Iris pigment epithelial cell (primary cell): ENCODE results near the gene RAB5B.

Experiments used
- DNase-seq: peaks from one replicate; pipeline ENCODE4 v3.0.0-alpha.2; 2011; ENCODE audit warnings: low read depth

The RAB5B gene, protein sequence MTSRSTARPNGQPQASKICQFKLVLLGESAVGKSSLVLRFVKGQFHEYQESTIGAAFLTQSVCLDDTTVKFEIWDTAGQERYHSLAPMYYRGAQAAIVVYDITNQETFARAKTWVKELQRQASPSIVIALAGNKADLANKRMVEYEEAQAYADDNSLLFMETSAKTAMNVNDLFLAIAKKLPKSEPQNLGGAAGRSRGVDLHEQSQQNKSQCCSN

DNA sequence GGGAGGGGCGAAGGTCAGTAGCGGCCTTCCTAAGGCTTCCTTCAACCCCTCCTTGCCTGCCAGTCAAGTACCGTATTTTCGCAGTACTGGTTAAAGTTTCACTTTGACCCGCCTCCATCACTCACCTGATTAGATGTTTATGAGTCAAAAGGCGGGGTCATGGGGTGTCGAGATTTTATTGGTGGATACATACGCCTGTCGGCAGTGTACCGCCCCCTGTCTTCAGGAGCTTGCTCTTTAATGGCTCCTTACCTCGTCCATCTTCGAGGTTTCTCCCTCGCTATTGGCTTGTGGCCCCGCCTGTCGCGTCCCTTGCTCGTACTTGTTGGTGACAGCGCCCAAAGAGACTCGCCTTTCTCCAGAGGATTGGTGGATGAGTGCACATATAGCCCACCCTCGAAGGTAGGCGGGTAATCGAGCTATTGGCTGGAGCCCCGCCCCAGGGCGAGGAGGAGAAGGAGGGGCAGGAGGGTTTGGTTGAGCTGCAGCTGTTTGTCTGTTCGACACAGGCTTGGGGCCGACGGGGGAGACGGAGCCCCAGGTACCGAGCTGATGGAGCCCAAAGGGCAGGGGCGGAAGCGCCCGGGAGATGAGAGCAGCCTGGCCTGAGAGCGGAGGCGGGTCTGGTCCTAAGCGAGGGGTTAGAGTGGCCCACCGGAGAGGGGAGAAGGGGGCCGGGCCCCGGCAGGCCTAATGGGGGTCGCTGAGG is at the start of gene RAB5B:
TSS of gene RAB5B (plus strand) at position 480 of the 709 bp plus-strand sequence. CDS start 12,883 bp downstream, outside the sequence.
- DNase-seq = peak; percentile 100

DNA sequence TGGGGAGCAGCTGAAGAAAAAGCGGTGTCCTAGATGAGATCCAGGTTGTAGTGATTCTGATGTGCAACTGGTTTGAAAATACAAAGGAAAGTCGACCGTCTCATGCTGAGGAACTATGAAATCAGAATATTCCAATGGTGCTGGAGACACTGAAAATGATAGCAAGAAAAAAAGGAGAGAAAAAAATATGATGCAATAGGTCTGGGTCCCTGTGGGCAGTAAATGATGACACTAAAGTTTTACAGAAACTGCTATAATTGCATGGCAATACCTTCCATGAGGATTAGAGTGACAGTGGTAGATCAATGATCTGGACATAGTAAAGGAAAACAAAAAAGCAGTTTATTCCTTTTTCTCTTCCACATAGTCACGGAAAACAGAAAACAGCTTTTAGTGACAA is 48.5 kb upstream of the RAB5B start:
- DNase-seq = no peak

- DNase-seq = no peak
Observed at GRCh38 chr12:55925870-55926737, 47.8 kb upstream of the RAB5B start.

GRCh38 chr12:55926738-55927587 is 46.9 kb upstream of the RAB5B start:
- DNase-seq = peak; percentile 93

GRCh38 chr12:55927588-55928502 is 46.0 kb upstream of the RAB5B start, which contains the start of gene PYM1:
Gene PYM1 (minus strand): TSS chr12:55927894. CDS start chr12:55927761, 133 bp downstream.
- peak; percentile 58 for DNase-seq

- DNase-seq = no peak
Observed at GRCh38 chr12:55929306-55929791, 44.5 kb upstream of the RAB5B start.

DNA sequence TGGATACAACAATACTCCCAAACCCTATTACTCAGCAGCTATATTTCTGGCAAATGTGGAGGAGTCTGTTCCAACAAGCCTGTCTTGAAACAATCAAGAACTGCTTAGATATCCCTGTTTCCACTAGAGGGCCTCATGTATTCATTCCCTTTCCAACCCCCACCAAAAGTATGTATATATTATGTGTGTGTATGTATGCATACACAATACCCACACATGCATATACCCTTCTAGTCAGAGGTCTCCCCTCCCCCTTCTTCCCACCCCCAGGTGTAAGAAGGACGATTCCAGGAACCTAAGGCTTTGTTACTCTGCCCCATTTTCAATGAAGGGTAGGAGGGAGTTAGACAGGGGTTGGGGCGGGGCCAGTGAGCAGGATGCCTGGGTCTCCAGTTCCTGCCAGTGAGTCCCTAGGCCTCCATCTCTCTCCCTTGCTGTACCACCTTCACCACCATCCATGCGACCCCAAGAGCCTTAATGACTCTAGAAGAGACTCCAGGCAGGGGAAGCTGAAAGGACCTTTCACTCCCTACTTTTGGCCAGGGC is 43.0 kb upstream of the RAB5B start, which contains the start of gene DGKA:
TSS of gene DGKA (plus strand) at position 392 of the 546 bp plus-strand sequence. CDS start 5,342 bp downstream, outside the sequence.
- peak; percentile 81 for DNase-seq

DNA sequence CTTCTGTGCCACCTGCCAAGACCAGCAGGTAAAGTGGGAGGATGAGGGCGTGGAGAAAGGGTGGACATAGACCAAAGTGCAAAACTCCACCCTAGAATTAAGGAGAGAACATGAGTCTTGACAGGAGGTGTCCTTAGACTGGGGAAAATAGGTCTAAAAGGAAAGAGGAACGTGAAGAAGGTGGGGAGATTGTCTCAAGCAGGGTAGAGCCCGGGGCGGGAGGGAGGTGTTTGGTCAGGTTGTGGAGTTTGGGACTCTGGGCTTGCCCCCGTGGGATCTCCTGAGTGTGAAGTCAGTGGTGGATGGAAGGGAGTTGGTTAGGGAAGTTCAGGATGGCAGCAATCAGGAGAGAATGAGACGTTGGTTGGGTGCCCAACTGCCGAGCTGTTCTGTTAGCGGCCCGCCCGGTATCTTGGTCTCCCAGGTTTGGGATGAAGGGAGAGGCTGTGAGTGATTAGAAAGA is 42.5 kb upstream of the RAB5B start:
- DNase-seq = no peak

GRCh38 chr12:55931780-55932550 is 41.9 kb upstream of the RAB5B start:
- DNase-seq = no peak

- no peak for DNase-seq
Observed at GRCh38 chr12:55932551-55932910, 41.3 kb upstream of the RAB5B start.

DNA sequence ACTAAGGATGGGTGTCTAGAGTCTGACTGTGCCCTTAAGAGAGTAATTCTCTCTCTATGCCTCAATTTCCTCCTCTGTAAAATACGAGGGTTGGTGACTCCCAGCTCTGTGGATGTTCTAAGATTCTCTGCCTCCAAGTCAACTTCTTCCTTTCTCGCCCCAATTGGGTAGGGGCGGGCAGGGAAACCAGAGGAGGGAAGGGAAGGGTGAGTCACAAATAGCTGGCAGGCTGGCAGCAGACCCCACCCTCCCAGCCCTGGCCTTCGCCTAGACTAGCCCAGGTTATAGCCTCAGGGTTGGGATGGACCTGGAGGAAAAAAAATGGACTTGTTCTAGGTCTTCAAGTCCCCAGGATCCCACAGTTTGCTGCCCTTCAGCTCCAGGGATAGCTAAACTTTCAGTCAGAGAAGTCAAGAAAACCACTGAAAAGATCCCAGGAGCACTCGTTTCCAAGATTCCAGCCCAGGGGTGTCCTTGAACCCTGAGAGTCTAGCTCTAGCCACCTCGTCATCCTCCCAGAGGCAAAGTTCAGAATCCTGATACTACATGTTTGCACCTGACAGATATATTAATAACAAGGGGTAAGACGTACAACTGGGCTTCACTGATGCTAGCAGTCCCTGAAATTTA is 40.6 kb upstream of the RAB5B start:
- DNase-seq = no peak

DNA sequence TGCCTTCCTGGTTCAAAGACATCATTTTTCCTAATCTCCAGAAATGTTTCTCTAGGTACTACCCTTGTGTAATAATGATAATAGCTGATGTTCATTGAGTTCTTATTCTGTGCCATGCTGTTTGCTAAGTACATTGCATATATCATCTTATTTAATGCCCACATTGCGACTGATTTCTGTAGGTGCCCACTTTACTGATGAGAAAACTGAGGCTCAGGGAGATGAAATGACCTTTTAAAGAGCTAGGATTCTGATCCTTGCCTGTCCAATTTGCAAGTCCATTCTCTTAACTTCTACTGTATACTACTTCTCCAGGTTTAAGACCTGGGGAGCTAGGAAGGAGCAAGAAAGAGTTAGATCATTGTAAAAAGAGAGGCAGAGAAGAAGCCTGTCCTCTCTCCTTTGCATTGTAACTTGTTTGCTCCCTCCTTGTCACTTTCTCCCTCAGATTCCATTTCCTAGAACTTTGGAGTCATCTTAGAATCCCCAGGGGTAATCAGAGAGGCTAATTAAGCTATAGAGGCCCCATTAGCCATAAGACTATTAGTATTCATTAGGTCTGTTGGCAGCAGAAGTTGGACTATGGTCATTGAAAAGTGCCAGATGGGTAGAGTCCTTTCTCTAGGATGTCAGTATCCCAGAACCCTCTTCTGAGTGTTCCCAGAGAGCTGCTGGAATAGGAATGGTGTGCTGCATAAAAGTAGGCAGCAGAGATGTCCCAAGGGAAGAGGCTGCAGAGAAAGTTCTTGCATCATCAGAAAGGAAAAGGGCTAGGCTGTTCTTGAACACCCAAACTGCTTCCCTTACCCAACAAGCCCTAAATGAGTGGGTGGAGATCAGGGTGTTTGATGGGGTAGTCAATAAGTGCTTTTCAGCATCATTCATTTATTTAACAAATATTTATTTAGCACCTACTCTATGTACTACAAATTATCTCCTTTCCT is 39.8 kb upstream of the RAB5B start:
- DNase-seq = no peak

DNA sequence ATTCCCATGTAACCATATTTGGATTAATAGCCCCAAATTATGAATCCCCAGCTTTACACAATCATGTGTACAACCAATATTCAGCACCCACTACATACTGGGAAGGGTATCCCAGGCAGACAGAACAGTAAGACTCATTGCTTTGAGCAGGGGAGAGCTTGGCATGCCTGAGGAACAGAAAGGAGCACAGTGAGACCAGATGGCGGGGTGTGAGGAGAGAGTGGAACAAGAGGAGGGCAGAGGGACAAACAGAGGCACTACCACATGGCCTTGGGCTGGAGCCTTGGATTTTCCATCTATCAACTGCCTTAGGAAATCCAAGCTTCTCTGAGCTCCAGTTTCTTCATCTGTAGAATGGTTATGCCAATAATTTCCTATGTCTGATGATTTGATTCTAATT is 39.1 kb upstream of the RAB5B start:
- DNase-seq = no peak

DNA sequence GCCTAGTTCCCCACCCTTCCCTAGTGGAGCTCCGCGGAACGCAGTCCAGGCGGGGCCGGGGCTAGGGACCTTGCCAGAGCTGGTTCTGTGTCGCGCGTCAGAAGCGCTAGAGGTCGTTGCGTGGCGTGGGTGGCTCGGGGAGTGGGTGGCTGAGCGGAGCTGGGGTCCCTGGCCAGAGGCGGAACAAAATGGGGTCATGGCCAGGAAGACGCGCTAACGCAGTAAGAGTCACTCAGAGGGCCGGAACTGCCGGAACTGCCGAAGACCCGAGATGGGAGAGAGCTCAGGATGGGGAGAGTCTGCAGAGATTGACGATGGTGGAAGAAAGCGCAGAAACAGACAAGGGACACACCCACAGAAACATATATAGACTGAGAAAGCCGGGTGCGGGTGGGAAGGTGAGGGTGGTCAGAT is 38.1 kb upstream of the RAB5B start:
- DNase-seq = no peak

DNA sequence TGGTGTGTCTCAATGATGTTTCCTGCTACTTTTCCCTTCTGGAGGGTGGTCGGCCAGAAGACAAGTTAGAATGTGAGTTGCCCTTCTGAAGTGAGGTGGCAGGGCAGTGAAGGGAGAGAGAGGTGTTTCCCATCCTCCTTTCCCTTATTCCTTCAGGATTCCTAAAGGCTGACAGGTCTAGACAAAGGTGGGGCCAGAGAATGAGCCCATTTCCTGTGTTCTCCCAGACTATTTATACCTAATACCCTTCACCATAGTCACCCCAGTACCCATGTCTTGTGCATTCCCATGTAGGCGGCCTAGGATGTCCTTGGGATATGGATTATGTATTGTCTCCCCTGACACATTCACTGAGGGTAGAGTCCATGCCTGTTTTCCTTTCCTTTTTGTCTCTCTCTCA is 35.9 kb upstream of the RAB5B start:
- DNase-seq = no peak

DNA sequence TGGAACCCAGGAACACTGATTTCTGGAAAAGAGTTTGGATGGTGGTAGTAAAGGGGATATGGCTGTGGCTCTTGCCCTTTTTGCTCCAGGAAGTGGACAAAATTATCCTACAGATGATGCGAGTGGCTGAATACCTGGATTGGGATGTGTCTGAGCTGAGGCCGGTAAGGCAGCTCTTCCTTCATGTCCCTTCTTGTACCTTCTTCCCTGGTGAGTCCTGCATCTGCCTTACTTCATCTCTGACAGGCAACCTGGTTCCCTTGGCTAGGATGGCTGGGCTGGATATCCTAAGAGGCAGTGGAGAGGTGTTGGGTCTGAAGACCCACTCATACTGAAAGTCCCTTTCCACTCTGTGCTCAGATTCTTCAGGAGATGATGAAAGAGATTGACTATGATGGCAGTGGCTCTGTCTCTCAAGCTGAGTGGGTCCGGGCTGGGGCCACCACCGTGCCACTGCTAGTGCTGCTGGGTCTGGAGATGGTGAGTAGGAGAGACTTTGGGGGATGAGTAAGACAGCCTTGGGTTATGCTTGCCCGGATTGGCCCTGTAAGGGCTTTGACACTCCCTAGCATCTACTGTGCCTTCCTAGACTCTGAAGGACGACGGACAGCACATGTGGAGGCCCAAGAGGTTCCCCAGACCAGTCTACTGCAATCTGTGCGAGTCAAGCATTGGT is 34.9 kb upstream of the RAB5B start:
- no peak for DNase-seq
